Neural cell (in vitro differentiated cells): ENCODE results near the gene FCRL4. TPM values are rescaled to one million over a fixed set of nuclear protein-coding genes. Genes with fewer than 3 reads are reported as not detected.

ENCODE experiments used
- H2AFZ ChIP-seq: fragments of 200-600, 300-800 bp; sonication (generic), shearing (Covaris generic); 2 replicates; pipeline ENCODE4 v1.6.0; 2014; ENCODE audit warnings: low read depth, mild to moderate bottlenecking, antibody characterized with exemption, low read length, moderate library complexity
- H3F3A ChIP-seq: fragments of 200-600 bp; shearing (Covaris generic); 2 replicates; pipeline ENCODE4 v1.6.1; 2016; ENCODE audit warnings: mild to moderate bottlenecking, moderate library complexity, mixed read lengths, antibody characterized with exemption, low read length; ENCODE audit not compliant: insufficient read depth, poor library complexity, severe bottlenecking
- H3K27ac ChIP-seq: fragments of 200-600, 300-800 bp; sonication (generic), shearing (Covaris generic); 2 replicates; pipeline ENCODE4 v1.5.1; 2014; ENCODE audit warnings: mild to moderate bottlenecking, low read length, moderate library complexity
- H3K27me3 ChIP-seq: fragments of 300-800, 200-600 bp; sonication (generic), shearing (Covaris generic); 2 replicates; pipeline ENCODE4 v1.6.0; 2014; ENCODE audit warnings: mild to moderate bottlenecking, low read depth, low read length, moderate library complexity; ENCODE audit not compliant: insufficient read depth
- H3K36me3 ChIP-seq: fragments of 300-800, 200-600 bp; sonication (generic), shearing (Covaris generic); 2 replicates; pipeline ENCODE4 v1.5.1; 2014; ENCODE audit warnings: mild to moderate bottlenecking, antibody characterized with exemption, low read length, moderate library complexity; ENCODE audit not compliant: insufficient read depth
- H3K4me2 ChIP-seq: fragments of 300-800, 200-600 bp; sonication (generic), shearing (Covaris generic); 2 replicates; pipeline ENCODE4 v1.6.0; 2014; ENCODE audit warnings: mild to moderate bottlenecking, low read length
- H3K4me3 ChIP-seq: fragments of 300-800, 200-600 bp; sonication (generic), shearing (Covaris generic); 2 replicates; pipeline ENCODE4 v1.5.1; 2014; ENCODE audit warnings: mild to moderate bottlenecking, low read length, moderate library complexity
- H3K79me2 ChIP-seq: fragments of 200-600 bp; shearing (Covaris generic); replicated peaks from 2 replicates; pipeline ENCODE4 v1.6.0; 2014; ENCODE audit warnings: mild to moderate bottlenecking, low read length, moderate library complexity; ENCODE audit not compliant: insufficient read depth
- H3K9ac ChIP-seq: fragments of 300-800, 200-600 bp; sonication (generic), shearing (Covaris generic); 2 replicates; pipeline ENCODE4 v1.6.1; 2016; ENCODE audit warnings: mild to moderate bottlenecking, low read length, mixed read lengths
- H3K9me2 ChIP-seq: fragments of 200-600 bp; shearing (Covaris generic); 2 replicates; pipeline ENCODE4 v1.6.1; 2016; ENCODE audit warnings: mild to moderate bottlenecking, low read length, mixed read lengths; ENCODE audit not compliant: insufficient read depth
- H3K9me3 ChIP-seq: fragments of 200-600, 300-800 bp; sonication (generic), shearing (Covaris generic); 2 replicates; pipeline ENCODE4 v1.6.1; 2016; ENCODE audit warnings: mild to moderate bottlenecking, mixed run types, low read length, moderate library complexity, mixed read lengths
- H4K20me1 ChIP-seq: fragments of 200-600 bp; shearing (Covaris generic); 2 replicates; pipeline ENCODE4 v1.6.1; 2016; ENCODE audit warnings: mild to moderate bottlenecking, mixed run types; ENCODE audit not compliant: insufficient read depth
- CTCF ChIP-seq: fragments of 450-650 bp; IDR thresholded peaks from 2 replicates; pipeline ENCODE4 v1.5.1; 2014; ENCODE audit warnings: antibody characterized with exemption, mild to moderate bottlenecking, moderate library complexity; ENCODE audit not compliant: poor library complexity, severe bottlenecking
- EP300 ChIP-seq: fragments of 450-650 bp; conservative IDR thresholded peaks from 2 replicates; pipeline ENCODE4 v1.6.1; 2014; ENCODE audit warnings: antibody characterized with exemption, mild to moderate bottlenecking, moderate library complexity; ENCODE audit not compliant: poor library complexity, severe bottlenecking
- EZH2 ChIP-seq: fragments of 200-600, 300-800 bp; shearing (Covaris generic), sonication (generic); IDR thresholded peaks from 2 replicates; pipeline ENCODE4 v1.6.1; 2014; ENCODE audit warnings: antibody characterized with exemption, low read length, borderline replicate concordance, mild to moderate bottlenecking; ENCODE audit not compliant: insufficient read depth, poor library complexity, severe bottlenecking
- MXI1 ChIP-seq: fragments of 450-650 bp; conservative IDR thresholded peaks from 2 replicates; pipeline ENCODE4 v1.6.1; 2014; ENCODE audit warnings: antibody characterized with exemption, mild to moderate bottlenecking; ENCODE audit not compliant: poor library complexity, severe bottlenecking
- POLR2AphosphoS5 ChIP-seq: IDR thresholded peaks from 2 replicates; pipeline ENCODE4 v1.6.1; 2012
- RAD21 ChIP-seq: fragments of 450-650 bp; conservative IDR thresholded peaks from 2 replicates; pipeline ENCODE4 v1.6.1; 2014; ENCODE audit warnings: antibody characterized with exemption, mild to moderate bottlenecking, moderate library complexity
- REST ChIP-seq: IDR thresholded peaks from 2 replicates; pipeline ENCODE4 v1.6.1; 2012; ENCODE audit warnings: borderline replicate concordance
- SMC3 ChIP-seq: fragments of 450-650 bp; conservative IDR thresholded peaks from 2 replicates; pipeline ENCODE4 v1.6.1; 2014; ENCODE audit warnings: antibody characterized with exemption, mild to moderate bottlenecking, moderate library complexity; ENCODE audit not compliant: poor library complexity
- TAF1 ChIP-seq: IDR thresholded peaks from 2 replicates; pipeline ENCODE4 v1.6.1; 2012; ENCODE audit warnings: low read depth
- polyA plus RNA-seq: library from polyadenylated mRNA; depleted of rRNA; stranded (reverse); fragments of >200 nt; gene quantifications from 2 replicates; pipeline ENCODE4 v1.2.3, GENCODE V29; 2014

The FCRL4 gene
- polyA plus RNA-seq, 1 donor from 2014 or later: not detected

- Histone ChIP-seq H4K20me1 (no peaks in the 10 kb centered on the region), H3F3A (no peaks in the 10 kb centered on the region), H3K36me3 (no peaks in the 10 kb centered on the region), H3K27me3 (no peaks in the 10 kb centered on the region), H3K4me3 (no peak overlapping the region), H3K4me2 (no peak overlapping the region), H2AFZ (no peak overlapping the region), H3K79me2 (no peaks in the 10 kb centered on the region), H3K9me3 (no peaks in the 10 kb centered on the region), H3K27ac (no peak overlapping the region), H3K9me2 (no peaks in the 10 kb centered on the region), H3K9ac (no peak overlapping the region)
- TF ChIP-seq EP300: no peak
- no peak for TF ChIP-seq EZH2
- TF ChIP-seq SMC3: no peak
- TF ChIP-seq POLR2AphosphoS5: no peak
- TF ChIP-seq CTCF: no peak
- no peak for TF ChIP-seq TAF1
- TF ChIP-seq RAD21: no peak
Observed at GRCh38 chr1:157618190-157618589, 20.3 kb upstream of the FCRL4 start.

- Histone ChIP-seq H4K20me1 (no peaks in the 10 kb centered on the region), H3F3A (no peaks in the 10 kb centered on the region), H3K27me3 (no peaks in the 10 kb centered on the region), H3K36me3 (no peaks in the 10 kb centered on the region), H2AFZ (no peak overlapping the region), H3K9ac (no peak overlapping the region), H3K4me2 (no peak overlapping the region), H3K9me3 (no peaks in the 10 kb centered on the region), H3K9me2 (no peaks in the 10 kb centered on the region), H3K79me2 (no peaks in the 10 kb centered on the region), H3K27ac (no peak overlapping the region), H3K4me3 (no peak overlapping the region)
- TF ChIP-seq REST (no peak), SMC3 (no peak), TAF1 (no peak), RAD21 (no peak), CTCF (no peak), EP300 (no peak), POLR2AphosphoS5 (no peak), MXI1 (no peak), EZH2 (no peak)
Observed at GRCh38 chr1:157600236-157600635, 2.4 kb upstream of the FCRL4 start.
